ENCODE measurements around the gene RAD51B. TPM values are rescaled to one million over a fixed set of nuclear protein-coding genes. Genes with fewer than 3 reads are reported as not detected.

The RAD51B gene
- total and polyA plus RNA-seq, 2 of the 13 experiments (the other 11 are each of a cell fraction or from before 2014, with no cell fraction given): 7.0 to 9.5 TPM

DNA sequence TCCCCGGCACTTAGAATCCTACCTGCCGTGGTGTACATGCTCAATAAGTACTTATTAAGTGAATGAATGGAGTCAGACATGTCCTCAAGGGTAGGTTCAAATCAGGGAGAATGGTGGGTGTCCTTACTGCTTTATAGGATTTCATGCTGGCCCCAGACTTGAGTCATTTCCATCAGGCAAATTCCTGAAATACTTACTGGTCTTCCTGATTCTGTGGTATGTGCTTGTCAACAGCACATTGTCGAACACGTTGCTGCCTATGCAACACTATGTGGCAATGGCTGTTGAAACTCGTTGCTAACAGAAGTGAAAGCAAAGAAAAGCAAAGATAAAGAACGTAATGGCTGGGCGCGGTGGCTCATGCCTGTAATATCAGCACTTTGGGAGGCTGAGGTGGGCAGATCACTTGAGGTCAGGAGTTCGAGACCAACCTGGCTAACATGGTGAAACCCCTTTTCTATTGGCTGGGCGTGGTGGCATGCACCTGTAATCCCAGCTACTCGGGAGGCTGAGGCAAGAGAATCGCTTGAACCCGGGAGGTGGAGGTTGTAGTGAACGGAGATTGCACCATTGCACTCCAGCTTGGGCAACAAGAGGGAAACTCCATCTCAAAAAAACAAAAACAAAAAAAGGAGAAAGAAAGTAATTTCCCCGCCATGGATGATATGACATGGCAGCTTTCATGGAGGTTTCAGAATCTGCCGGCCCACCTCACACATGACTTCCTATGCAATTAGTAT is 758.4 kb downstream of the RAD51B start (continued):
- TF ChIP-seq KDM6A (CRISPR knock-in tag; IDR thresholded peaks at IDR 0.05; ENCODE audit: low read depth): 0 out of 2 replicates have a peak, but pooled peaks have one; percentile 34
- TF ChIP-seq JUNB (CRISPR knock-in tag; IDR thresholded peaks at IDR 0.05; ENCODE audit: borderline replicate concordance): no peak
- peak; percentile 60; the same call in 1 of the 2 replicates for TF ChIP-seq KMT2B (CRISPR knock-in tag; IDR thresholded peaks at IDR 0.05)
- TF ChIP-seq MAFF (IDR thresholded peaks at IDR 0.05; ENCODE audit: low read depth, low read length): peak; percentile 56
- TF ChIP-seq, protein P1, sequence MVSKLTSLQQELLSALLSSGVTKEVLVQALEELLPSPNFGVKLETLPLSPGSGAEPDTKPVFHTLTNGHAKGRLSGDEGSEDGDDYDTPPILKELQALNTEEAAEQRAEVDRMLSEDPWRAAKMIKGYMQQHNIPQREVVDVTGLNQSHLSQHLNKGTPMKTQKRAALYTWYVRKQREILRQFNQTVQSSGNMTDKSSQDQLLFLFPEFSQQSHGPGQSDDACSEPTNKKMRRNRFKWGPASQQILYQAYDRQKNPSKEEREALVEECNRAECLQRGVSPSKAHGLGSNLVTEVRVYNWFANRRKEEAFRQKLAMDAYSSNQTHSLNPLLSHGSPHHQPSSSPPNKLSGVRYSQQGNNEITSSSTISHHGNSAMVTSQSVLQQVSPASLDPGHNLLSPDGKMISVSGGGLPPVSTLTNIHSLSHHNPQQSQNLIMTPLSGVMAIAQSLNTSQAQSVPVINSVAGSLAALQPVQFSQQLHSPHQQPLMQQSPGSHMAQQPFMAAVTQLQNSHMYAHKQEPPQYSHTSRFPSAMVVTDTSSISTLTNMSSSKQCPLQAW (CRISPR knock-in tag; IDR thresholded peaks at IDR 0.05): peak; percentile 93
- TF ChIP-seq, protein P2, sequence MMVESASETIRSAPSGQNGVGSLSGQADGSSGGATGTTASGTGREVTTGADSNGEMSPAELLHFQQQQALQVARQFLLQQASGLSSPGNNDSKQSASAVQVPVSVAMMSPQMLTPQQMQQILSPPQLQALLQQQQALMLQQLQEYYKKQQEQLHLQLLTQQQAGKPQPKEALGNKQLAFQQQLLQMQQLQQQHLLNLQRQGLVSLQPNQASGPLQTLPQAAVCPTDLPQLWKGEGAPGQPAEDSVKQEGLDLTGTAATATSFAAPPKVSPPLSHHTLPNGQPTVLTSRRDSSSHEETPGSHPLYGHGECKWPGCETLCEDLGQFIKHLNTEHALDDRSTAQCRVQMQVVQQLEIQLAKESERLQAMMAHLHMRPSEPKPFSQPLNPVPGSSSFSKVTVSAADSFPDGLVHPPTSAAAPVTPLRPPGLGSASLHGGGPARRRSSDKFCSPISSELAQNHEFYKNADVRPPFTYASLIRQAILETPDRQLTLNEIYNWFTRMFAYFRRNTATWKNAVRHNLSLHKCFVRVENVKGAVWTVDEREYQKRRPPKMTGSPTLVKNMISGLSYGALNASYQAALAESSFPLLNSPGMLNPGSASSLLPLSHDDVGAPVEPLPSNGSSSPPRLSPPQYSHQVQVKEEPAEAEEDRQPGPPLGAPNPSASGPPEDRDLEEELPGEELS (CRISPR knock-in tag; IDR thresholded peaks at IDR 0.05): peak; percentile 82
- TF ChIP-seq, protein P3, sequence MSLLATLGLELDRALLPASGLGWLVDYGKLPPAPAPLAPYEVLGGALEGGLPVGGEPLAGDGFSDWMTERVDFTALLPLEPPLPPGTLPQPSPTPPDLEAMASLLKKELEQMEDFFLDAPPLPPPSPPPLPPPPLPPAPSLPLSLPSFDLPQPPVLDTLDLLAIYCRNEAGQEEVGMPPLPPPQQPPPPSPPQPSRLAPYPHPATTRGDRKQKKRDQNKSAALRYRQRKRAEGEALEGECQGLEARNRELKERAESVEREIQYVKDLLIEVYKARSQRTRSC (CRISPR knock-in tag; IDR thresholded peaks at IDR 0.05; ENCODE audit: low read depth): no peak
- TF ChIP-seq, protein P4, sequence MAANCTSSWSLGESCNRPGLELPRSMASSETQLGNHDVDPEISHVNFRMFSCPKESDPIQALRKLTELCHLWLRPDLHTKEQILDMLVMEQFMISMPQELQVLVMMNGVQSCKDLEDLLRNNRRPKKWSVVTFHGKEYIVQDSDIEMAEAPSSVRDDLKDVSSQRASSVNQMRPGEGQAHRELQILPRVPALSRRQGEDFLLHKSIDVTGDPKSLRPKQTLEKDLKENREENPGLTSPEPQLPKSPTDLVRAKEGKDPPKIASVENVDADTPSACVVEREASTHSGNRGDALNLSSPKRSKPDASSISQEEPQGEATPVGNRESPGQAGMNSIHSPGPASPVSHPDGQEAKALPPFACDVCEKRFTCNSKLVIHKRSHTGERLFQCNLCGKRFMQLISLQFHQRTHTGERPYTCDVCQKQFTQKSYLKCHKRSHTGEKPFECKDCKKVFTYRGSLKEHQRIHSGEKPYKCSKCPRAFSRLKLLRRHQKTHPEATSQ (CRISPR knock-in tag; IDR thresholded peaks at IDR 0.05; ENCODE audit: borderline replicate concordance): no peak
- TF ChIP-seq, protein P5, sequence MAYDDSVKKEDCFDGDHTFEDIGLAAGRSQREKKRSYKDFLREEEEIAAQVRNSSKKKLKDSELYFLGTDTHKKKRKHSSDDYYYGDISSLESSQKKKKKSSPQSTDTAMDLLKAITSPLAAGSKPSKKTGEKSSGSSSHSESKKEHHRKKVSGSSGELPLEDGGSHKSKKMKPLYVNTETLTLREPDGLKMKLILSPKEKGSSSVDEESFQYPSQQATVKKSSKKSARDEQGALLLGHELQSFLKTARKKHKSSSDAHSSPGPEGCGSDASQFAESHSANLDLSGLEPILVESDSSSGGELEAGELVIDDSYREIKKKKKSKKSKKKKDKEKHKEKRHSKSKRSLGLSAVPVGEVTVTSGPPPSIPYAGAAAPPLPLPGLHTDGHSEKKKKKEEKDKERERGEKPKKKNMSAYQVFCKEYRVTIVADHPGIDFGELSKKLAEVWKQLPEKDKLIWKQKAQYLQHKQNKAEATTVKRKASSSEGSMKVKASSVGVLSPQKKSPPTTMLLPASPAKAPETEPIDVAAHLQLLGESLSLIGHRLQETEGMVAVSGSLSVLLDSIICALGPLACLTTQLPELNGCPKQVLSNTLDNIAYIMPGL (CRISPR knock-in tag; IDR thresholded peaks at IDR 0.05; ENCODE audit: borderline replicate concordance in 1 of 2, low read depth in 1 of 2): peak in 1 of 2 experiments; percentile 26; a peak in 1 of 4 replicates
- TF ChIP-seq HNRNPUL1 (IDR thresholded peaks at IDR 0.05; ENCODE audit: low read depth, low read length): no peak
- TF ChIP-seq, protein P6, sequence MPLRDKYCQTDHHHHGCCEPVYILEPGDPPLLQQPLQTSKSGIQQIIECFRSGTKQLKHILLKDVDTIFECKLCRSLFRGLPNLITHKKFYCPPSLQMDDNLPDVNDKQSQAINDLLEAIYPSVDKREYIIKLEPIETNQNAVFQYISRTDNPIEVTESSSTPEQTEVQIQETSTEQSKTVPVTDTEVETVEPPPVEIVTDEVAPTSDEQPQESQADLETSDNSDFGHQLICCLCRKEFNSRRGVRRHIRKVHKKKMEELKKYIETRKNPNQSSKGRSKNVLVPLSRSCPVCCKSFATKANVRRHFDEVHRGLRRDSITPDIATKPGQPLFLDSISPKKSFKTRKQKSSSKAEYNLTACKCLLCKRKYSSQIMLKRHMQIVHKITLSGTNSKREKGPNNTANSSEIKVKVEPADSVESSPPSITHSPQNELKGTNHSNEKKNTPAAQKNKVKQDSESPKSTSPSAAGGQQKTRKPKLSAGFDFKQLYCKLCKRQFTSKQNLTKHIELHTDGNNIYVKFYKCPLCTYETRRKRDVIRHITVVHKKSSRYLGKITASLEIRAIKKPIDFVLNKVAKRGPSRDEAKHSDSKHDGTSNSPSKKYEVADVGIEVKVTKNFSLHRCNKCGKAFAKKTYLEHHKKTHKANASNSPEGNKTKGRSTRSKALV (CRISPR knock-in tag; IDR thresholded peaks at IDR 0.05): no peak
- TF ChIP-seq ATRX (CRISPR knock-in tag; IDR thresholded peaks at IDR 0.05; ENCODE audit: borderline replicate concordance): no peak
- no peak for TF ChIP-seq ZFYVE20 (CRISPR knock-in tag; IDR thresholded peaks at IDR 0.05; ENCODE audit: borderline replicate concordance, low read depth)
- no peak for TF ChIP-seq SRSF4 (IDR thresholded peaks at IDR 0.05; ENCODE audit: low read depth, low read length, poor library complexity, severe bottlenecking)
- TF ChIP-seq NFIC (IDR thresholded peaks at IDR 0.05; ENCODE audit: low read length): no peak
- TF ChIP-seq MZF1 (CRISPR knock-in tag; IDR thresholded peaks at IDR 0.05; ENCODE audit: borderline replicate concordance): no peak
- TF ChIP-seq KLF11 (CRISPR knock-in tag; IDR thresholded peaks at IDR 0.05): no peak

All from HepG2 (cell line).